Measurements from ENCODE around the gene GPRIN3.
"Not testable (repeated sequence)": the region's sequence is repeated elsewhere in the genome, so short reads cannot be mapped to it uniquely, and the experiment has no call there.

GPRIN3 gene

DNA sequence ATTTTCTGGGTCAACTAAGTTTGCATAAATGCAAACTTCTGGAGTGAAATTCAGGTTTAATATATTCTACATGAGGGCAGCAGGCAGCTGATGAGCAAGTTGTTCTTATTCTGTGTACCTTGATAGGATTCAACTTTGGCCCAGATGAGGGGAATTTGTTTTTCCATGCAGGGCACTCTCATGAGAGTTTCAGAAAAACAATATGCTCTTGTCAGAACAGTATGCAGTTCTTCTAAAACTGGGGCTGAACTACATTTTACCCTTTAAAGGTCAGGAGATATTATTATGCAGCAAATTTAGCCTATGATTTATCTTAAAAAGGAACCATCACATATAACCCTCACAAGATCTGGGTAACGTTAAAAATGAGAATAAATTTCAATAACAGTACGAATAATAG lies 19.2 kb downstream of the GPRIN3 start:
- no peak for DNase-seq

DNA sequence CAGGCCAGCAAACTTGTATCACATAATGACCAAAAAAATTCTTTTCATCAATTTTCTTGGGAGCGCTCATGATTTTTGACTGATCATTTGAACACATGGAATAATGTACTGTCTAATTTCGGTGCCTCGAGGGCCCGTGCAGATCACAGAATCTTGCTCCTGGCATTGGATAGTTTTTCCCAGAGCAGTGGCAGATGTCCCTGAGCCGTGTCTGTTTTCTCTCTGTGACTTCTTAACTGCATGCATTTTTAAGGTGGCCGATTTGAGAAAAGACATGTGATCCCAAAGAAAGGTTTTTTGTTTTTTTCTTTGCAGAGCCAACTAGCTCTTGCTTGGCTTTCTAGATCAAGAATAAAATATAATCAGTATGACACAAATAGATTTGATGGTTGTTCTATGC lies 19.7 kb downstream of the GPRIN3 start:
- no peak for DNase-seq

DNA sequence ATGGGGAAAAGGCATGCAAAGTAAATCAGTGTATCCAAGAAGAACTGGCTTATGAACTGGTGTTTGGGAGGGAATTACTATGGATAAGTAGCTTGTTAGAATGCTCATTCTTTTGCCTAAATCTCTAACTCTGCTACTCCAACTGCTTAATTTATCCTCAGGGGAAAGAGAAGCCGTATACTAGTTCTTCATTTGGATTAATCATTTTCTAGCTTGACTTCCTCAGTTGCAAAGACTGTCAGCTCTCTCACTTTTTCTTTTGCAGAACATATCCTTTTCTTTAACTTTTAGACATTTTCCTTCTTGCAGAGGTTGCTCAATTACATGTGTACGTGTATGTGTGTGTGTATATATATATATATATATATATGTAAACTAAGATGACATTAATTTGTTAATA lies 21.9 kb downstream of the GPRIN3 start:
- DNase-seq: no peak

DNA sequence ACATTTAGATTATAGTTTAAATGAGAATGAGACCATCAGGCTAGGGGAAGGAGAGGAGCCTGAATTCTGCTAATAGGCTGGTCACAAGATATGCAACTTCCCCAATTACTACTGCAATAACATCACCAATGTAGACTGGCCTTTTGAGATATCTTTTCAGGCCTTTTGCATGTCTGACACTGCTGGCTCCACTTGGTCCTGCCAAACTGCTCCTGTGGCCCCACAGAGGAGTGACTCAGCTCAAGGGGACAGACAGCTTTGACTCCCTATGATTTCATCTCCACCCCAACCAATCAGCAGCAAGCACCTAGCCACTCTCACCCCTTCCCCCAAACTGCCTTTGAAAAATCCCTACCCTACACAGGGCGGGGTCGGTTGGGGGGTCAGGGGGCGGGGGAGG lies 22.8 kb downstream of the GPRIN3 start:
- DNase-seq: peak; percentile 64 to 83

DNA sequence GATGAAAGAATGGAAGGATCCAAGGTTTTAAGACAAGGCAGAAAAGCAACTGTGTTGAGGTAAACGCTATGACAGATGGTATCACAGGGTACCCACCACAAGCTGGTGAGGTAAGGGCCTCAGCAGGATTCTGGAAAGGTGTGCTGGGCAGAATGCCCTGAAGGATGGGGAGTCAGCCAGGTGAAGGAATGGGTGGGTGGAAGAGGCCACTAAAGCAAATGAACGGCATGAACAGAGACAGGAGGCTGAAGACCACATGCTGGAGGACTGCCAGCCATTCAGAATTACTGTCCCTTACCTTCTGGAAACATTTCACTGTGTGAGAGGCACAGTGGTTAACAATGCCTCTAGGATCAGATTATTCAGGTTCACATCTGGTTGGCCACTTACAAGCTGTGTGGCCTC lies 23.6 kb downstream of the GPRIN3 start:
- no peak for DNase-seq

DNA sequence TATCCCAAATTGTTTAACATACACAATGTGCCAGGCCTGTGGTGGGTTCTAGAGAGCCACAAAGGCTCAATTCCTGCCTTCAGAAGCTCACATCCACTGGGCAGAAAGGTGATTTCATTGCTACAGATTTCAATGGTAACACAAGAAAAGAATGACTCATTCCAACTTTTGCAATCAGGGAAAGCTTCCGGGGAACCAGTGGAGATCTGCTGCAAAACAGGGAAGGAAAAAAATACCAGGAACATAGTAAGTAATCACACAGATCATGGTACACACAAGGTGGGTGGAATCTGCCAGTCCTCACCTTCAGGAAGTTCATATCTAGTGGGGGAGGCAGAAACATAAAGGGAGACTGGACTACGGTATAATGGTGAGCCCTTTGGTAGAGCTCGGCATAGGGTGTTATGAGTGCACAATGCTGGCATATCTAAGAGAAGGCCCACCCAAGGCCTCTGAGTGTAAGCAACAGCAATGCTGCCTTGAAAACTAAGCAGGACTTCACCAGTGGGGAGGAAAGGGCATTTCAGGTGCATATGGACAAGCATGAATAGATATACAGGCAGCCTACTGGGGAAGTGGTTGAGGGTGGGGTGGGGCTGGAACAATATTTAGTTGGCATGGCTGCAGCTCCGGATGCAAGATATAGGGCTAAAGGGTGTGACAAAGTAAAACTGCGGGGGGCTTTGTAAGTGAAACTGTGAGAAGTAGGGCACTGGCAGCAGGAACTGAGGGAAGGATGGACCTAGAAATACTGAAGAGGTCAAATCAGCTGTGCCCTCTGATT lies 24.2 kb downstream of the GPRIN3 start:
- peak; percentile 86 for DNase-seq

DNA sequence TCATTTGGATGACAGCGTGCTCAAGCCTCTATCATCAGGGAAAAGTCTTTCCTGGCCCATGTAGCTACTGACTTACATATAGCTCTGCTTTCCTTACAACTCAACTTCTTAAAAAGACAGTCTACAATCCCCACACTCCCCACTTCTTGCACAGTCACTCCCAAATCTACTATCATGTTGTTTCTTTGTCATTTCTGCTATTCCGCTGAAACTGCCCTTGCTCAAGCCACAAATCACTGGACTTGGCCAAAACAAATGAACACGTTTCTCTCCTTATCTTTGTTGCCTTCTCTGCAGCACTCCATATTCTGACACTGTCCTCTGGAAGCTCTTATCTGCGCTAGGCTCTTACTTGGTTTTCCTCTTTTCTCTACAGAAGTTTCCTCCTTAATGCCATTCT lies 28.2 kb downstream of the GPRIN3 start:
- DNase-seq: no peak

DNA sequence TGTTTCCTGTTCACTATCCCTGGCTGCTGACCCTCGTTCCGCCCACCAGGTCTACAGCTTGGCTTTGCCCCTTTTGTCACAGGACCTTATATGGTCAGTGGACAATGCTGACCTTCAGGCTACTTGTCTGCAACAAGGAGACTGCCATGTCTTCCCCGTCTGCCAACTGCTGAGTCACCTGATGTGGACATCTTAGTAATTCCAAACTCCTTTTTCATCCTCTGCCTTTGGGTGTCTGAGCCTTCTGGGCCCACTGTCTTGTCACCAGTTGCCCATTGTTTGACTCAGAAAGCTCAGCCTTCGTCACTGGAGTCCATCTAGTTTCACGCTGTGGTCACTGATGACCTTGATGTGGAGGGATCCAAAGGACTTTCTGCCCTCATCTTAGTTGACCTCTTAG lies 30.2 kb downstream of the GPRIN3 start:
- DNase-seq: peak; percentile 43 to 64

DNA sequence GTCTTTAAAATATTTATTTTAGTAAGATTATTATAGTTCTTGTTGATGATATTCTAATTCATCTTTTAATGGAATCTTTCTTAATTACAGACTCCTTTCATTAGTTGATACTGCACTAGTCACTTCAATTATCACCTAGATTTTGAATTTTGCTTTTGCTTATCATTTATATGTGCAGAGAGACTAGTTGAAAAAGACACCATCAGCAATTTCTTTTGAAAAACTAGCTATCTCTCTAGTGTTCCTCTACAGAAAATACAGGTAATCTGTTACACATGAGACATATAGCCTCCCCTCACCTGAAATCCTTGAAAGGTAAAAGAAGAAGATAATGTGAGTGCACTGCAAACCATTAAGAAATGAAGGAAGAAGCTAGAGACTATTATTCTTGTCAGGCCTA lies 31.3 kb downstream of the GPRIN3 start:
- no peak for DNase-seq

DNA sequence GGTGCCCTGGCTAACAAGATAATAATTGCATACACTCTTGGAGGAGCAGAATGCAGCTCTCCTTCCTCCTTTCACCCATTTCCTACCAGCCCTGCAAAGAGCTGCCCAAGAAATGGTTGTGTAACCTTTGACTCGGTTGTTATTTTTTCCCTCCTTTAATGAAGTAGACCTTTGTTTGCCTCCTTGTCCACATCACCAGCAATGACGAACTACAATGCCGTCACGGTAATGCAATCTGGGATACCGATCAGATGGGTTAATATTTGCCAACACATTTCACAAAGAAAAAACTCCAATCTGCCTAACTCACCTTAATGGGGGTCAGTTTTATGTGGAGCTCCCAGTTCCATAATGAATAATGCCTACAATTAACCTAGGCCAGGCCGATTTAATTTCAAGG lies 32.0 kb downstream of the GPRIN3 start:
- no peak for DNase-seq

DNA sequence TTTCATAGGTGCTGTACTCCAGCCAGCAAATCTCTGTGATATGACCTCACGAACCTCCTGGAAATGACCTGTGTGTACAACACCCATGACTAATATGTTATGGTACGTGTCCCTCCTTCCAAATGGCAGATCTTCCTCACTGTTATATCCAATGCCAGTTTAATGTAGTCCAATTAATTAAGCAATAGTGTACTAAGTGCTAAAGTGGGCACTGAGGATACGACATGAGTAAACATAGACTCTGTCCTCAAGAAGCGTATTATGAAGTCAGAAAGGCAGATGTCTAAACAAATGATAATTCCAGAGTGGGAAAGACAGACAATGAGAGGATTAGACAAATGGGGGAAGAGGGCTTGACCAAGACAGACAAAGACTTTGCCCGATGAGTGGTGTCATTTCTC lies 33.9 kb downstream of the GPRIN3 start:
- no peak for DNase-seq

DNA sequence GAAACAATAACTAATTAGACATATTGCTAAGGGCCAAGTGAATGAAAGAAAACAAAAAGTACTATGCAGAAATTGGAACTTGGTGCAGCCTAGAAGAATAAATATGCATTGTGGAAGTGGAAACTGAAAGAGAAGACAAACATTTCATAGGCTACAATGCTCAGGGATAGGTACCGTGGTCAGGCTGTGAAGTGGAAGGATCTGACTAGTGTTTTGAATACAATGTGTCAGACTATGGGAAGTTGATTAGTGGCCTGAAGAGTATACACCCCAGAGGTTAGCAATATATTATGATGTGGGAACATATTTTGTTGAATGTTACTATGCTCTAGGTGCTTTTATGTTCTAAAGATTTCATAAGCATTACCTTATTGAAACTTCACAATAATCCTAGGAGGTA lies 36.8 kb downstream of the GPRIN3 start:
- DNase-seq: no peak

DNA sequence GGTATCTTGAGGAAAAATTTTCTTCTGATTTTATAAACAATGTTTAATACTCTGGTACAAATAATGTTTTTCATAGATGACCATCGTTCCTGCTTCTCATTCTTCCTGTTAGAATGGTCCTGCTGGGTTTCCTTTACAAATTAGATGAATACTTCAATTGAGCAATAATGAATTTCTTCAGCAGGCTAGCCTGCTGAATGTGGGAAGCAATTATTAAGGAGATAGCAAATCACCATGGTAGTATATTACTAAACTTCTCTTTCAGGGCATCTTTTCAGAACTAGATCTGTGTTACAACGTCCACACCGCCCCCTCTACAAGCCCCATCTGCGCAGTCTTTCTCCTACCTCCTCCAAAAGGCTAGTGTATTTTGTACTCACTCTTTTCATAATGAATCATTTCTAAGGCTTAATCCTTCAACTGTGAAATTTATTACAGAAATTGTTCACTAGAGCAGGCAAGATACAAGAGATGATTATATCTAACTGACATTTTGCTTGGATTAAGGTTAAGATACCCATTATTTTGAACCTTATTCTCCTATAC lies 38.4 kb downstream of the GPRIN3 start:
- peak in 1 of 2 donors; percentile 71 for DNase-seq

DNA sequence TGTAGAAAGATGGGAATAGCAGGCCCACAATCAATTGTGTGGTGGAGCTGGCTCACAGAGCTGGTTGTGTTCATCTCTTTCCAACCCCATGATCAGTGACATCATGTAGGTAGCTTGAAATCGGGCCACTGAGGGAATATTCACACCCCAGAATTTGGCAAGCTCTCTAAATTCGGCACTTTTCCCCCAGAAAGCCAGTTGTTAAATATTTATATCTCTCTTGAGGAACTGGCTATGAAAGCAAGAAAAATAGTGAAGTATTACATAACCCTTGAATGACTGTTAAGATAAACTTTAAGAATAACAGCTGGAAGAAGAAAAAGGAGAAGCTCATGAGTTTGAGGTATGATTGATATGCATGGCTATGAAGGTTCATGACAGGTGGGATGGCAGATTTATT lies 38.9 kb downstream of the GPRIN3 start:
- peak; percentile 59 to 90 for DNase-seq

DNA sequence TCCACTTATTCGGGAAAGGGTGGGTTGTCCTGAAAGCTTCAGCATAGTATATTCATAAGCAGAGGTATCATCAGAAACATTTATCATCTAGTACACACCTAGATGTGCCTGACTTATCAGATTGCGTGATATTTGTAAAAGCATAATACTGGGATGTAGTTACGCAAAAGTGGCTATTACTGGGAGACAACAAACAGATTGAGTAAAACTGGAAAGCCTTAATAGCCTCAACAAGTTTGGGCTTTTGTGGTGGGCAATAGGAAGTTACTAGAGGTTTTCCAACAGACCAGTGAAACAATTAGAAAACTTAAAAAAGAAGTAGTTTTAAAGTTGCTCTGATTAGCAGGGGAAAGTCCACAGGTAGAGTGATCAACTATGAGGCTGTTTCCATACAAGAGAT lies 39.8 kb downstream of the GPRIN3 start:
- peak; percentile 82 to 91 for DNase-seq

DNA sequence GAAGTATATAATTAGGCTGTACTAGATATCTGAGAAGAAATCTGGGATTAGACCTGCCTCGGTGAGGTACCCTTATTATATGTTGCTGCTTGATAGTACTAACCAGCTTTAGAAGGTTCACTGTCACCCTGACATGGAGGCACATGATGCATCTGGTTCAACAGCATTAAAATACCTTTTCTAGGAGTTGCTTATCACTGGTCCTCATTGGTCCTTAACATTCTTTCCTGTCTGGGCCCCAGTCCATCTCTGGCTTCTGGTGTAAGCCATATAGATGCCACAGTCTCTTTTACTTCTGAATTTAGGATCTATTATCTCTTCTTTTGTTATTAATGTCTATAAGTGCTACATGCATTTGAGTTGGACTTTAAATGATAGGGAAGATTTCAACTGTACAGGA lies 40.2 kb downstream of the GPRIN3 start:
- no peak for DNase-seq

DNA sequence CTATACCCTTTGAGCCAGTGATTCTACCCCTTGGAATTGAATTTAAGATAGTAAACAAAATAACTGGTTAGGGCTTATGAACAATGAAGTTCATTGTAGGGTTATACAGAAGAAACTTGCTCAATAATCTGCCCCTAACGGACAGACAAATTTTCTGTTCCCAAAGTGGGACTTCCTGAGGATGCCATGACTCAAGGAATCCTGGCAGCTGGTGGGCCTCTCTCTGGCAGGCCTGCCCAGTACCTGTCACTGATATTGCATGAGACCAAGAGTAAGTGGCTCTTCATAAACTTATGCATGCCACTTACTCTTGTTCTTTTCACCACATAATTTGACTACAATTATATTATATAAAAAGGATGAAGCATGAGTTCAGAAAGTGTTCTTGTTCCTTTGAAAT lies 41.5 kb downstream of the GPRIN3 start:
- no peak for DNase-seq

DNA sequence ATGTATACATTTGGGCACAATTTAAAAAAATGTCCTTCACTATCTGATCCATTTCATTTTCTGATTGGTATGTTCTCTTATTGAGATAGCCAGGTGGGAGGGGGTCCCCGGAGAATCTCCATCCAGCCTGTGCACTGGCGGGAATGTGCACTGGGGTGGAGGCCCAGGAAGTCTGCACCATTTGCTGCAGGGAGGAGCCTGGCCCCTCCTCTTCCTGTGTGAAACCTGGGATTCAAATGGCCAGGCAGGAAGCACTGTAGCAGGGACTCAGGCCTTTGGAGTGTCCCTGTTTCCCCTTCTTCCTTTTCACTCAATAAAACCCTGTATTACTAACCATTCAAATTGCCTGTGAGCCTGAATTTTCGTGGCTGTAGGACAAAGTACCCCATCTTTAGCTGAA lies 44.3 kb downstream of the GPRIN3 start:
- no peak for DNase-seq

DNA sequence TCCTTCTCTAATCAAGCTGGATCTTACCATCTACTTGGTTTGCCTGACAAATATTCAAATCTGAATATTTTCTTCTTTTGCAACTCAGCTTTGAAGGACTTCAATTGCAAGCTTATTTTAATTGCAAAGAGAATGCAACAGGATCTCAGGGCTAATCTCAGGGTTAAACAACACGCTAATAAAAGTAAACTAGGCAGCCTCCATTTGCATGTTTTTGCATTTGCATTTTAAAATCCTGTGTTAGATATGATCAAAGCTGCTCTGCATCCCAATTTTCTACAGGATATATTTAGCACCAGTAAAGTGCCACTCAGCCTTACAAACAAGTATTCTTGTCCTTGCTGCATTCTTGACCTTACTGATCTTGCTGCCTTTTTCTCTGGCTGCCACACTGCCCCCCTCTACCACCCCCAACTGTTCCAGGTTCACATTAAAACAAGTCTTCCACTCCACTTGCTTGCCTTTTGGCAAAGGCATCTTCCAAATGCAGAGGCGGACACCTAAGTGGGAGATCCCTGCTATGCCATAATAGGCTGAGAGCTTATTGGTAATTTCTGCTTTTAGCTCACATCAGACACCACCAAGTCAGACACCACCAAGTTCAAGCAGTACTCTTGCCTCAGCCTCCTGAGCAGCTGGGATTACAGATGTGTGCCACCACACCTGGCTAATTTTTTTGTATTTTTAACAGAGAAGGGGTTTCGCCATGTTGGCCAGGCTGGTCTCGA lies 48.1 kb downstream of the GPRIN3 start:
- DNase-seq: no peak

DNA sequence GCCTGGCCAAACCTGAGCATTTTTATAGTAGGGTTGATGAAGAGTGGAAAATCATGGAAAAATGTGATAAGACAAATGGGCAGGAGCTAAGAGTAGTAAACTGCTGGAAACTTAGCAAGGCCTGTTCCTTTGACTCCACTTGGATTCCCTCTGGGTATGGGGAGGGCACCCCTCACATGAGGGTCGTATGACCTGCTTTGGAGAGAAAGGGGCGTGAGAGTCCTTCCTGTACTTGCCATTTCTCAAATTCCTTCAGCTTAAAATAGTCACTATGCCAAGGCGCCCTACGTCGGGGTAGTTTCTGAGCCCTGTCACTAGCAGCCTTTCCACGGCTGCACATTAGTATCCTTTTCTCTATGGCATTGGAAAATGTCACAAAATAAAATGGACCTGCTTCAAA lies 49.1 kb downstream of the GPRIN3 start:
- DNase-seq: no peak

DNA sequence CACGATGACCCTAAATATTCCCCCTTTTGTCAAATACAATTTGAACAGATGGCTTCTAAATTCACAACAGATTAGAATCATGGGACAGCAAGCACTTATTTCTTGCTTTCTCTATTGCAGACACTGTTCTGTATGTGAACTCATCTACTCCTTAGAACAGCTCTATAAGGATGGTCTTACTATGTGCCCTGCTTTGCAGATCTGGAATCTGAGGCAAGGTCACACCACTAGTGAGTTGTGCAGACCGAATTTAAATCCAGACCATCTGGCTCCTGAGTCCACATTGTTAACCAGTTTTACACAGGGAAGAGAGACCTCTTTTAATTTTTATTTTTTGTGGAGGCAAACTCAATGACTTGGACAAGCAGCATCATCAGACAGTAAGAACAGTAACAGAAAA lies 50.2 kb downstream of the GPRIN3 start:
- DNase-seq: no peak

DNA sequence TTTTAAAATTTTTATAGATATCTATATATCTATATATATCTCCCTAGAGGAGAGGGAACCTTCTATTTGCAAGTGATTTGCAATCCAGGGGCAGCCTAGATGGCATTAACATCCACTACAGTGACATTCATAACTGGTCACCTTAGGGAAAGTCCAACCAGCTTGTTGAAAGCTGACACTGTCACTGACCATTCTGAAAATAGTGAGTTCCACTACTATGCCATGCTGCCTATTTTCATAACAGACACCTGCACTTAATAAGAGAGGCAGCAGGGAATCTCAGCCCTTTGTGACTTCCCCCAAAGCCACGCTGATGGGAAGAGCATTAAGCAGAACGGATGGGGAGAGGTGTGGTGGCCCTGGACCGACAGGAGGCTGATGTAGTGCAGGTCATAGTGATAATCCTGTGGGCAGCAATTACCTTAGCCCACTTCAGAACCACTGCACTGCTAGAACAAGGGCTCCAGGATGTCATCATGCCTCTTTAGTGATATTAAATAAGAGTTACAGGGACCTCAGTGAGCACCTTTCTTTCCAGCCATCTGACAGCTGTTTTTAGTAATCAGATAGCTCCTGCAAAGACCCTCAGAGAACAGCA lies 51.3 kb downstream of the GPRIN3 start:
- DNase-seq: no peak

DNA sequence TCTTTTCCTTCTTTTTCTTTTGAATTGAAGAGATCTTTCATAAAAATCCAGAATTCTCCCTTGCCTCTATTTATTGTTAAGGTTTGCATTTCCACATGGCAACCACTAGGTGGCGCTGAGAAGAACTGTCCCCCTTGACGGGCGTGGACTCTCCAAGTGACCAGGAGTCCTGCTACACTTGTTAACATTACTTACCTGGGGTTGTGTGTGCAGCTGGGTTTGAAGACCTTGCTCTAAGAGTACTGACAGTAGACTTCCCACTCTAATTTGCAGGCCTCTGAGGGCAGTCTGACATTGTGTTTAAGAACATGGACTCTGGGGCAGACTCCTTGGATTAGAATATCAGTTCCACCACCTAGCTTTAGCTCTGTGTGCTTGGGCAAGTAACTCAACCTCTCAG lies 52.8 kb downstream of the GPRIN3 start:
- DNase-seq: peak; percentile 28 to 63

DNA sequence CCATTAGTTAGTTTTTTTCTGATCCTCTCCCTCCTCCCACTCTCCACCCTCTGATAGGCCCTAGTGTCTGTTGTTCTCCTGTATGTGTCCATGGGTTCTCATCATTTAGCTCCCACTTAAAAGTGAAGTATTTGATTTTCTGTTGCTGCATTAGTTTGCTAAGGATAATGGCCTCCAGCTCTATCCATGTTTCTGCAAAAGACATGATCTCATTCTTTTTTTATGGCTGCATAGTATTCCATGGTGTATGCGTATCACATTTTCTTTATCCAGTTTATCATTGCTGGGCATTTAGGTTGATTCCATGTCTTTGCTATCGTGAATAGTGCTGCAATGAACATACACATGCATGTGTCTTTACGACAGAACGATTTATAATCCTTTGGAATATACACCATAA lies 53.3 kb downstream of the GPRIN3 start:
- not testable (repeated sequence) for DNase-seq
